K562 (cell line): ENCODE results near the gene CRABP2. TPM values are rescaled to one million over a fixed set of nuclear protein-coding genes. Genes with fewer than 3 reads are reported as not detected.

Experiments used
- ARID1B ChIP-seq: fragments of 450-650 bp; IDR thresholded peaks from 2 replicates; pipeline ENCODE4 v1.6.1; 2016; ENCODE audit warnings: antibody characterized with exemption, mild to moderate bottlenecking, inconsistent platforms
- ATF2 ChIP-seq: sonication (generic); formaldehyde crosslinking; IDR thresholded peaks from 2 replicates; pipeline ENCODE4 v1.8.1; 2022; ENCODE audit warnings: missing genetic modification reagents
- CREM ChIP-seq: IDR thresholded peaks from 2 replicates; pipeline ENCODE4 v1.6.1; 2014; ENCODE audit warnings: antibody characterized with exemption, low read depth
- FOXA3 ChIP-seq, 2 experiments: fragments of 450-650 bp in 1 of 2; sonication (generic) in 1 of 2; formaldehyde crosslinking; IDR thresholded peaks in 1 of 2; conservative IDR thresholded peaks in 1 of 2; 2 replicates each; pipeline versions ENCODE4 v1.4.0 to v1.8.0; 2020 to 2022; ENCODE audit warnings: mild to moderate bottlenecking in 2 of 2, missing genetic modification reagents in 1 of 2
- FOXJ3 ChIP-seq: sonication (generic); formaldehyde crosslinking; IDR thresholded peaks from 2 replicates; pipeline ENCODE4 v1.4.0; 2020; ENCODE audit warnings: mild to moderate bottlenecking, missing genetic modification reagents
- GATA2 ChIP-seq: sonication (generic); formaldehyde crosslinking; IDR thresholded peaks from 2 replicates; pipeline ENCODE4 v1.4.0; 2020; ENCODE audit warnings: mild to moderate bottlenecking, missing genetic modification reagents
- IFI16 ChIP-seq: fragments of 250-450 bp; sonication (Bioruptor Pico); IDR thresholded peaks from 2 replicates; pipeline ENCODE4 v2.1.2; 2022; ENCODE audit warnings: mild to moderate bottlenecking, inconsistent platforms
- MBD1 ChIP-seq: fragments of 250-450 bp; sonication (Bioruptor Pico); IDR thresholded peaks from 2 replicates; pipeline ENCODE4 v1.8.0; 2022; ENCODE audit warnings: inconsistent platforms
- NCOA2 ChIP-seq, 2 experiments: fragments of 450-650 bp; IDR thresholded peaks; 2 replicates each; pipeline ENCODE4 v1.6.1; 2018; ENCODE audit warnings: mild to moderate bottlenecking in 2 of 2, moderate library complexity in 1 of 2; ENCODE audit not compliant: partially characterized antibody in 2 of 2
- PHB2 ChIP-seq: fragments of 450-650 bp; IDR thresholded peaks from 2 replicates; pipeline ENCODE4 v1.6.1; 2017; ENCODE audit warnings: low read depth
- PPARD ChIP-seq: fragments of 250-450 bp; sonication (Bioruptor Pico); IDR thresholded peaks from 2 replicates; pipeline ENCODE4 v1.8.0; 2022; ENCODE audit warnings: inconsistent platforms, mild to moderate bottlenecking, moderate library complexity
- PTBP1 ChIP-seq: fragments of 200-400 bp; formaldehyde crosslinking; IDR thresholded peaks from 2 replicates; pipeline ENCODE4 v1.6.1; 2017; ENCODE audit warnings: low read depth, low read length
- RBM34 ChIP-seq: fragments of 200-400 bp; formaldehyde crosslinking; IDR thresholded peaks from 2 replicates; pipeline ENCODE4 v1.6.1; 2018; ENCODE audit warnings: low read length, borderline replicate concordance; ENCODE audit not compliant: insufficient read depth
- REST ChIP-seq, 2 experiments: fragments of 450-650 bp; formaldehyde crosslinking in 1 of 2; IDR thresholded peaks; 2 replicates each; pipeline versions ENCODE4 v1.4.0 to v1.6.1; 2014 to 2020; ENCODE audit warnings: mild to moderate bottlenecking in 2 of 2, borderline replicate concordance in 1 of 2, low read depth in 1 of 2
- SRSF9 ChIP-seq: fragments of 200-400 bp; formaldehyde crosslinking; IDR thresholded peaks from 2 replicates; pipeline ENCODE4 v1.6.1; 2017; ENCODE audit warnings: low read depth, low read length, borderline replicate concordance
- TCFL5 ChIP-seq: fragments of 250-450 bp; sonication (Bioruptor Pico); conservative IDR thresholded peaks from 2 replicates; pipeline ENCODE4 v1.6.1; 2021; ENCODE audit warnings: mild to moderate bottlenecking, moderate library complexity, matching md5 sums
- ZNF764 ChIP-seq: fragments of 250-450 bp; sonication (Bioruptor Pico); IDR thresholded peaks from 2 replicates; pipeline ENCODE4 v1.4.0; 2020; ENCODE audit warnings: low read depth, mild to moderate bottlenecking, moderate library complexity
- polyA plus RNA-seq, 8 experiments: library from polyadenylated mRNA; depleted of rRNA in 4 of 8; stranded (reverse) in 5 of 8; unstranded in 3 of 8; fragments of >200 nt; fragmentation: Nextera tagmentation in 2 of 8; fragmentation: Illumina TruSeq in 1 of 8; extraction: Ambion mirVana in 2 of 8; extraction: Trizol in 1 of 8; gene quantifications; 2 replicates each; pipeline versions ENCODE4 v1.2.1 to v1.2.3, GENCODE V29; 2011 to 2014; ENCODE audit warnings: inconsistent platforms in 1 of 8, missing spikeins in 1 of 8
- total RNA-seq, 7 experiments: library from RNA; depleted of rRNA in 6 of 7; stranded (reverse); fragments of >200 nt in 6 of 7; fragmentation: Illumina TruSeq in 2 of 7; extraction: Trizol in 2 of 7; gene quantifications; 2 replicates each; pipeline versions ENCODE4 v1.2.1 to v1.2.3, GENCODE V29; 2011 to 2021; ENCODE audit warnings: low replicate concordance in 1 of 7

Gene CRABP2
- total and polyA plus RNA-seq, 9 of the 15 experiments (the other 6 are each of a cell fraction or from before 2014, with no cell fraction given), result 0.30 to 2.5 (median 0.82) TPM

DNA sequence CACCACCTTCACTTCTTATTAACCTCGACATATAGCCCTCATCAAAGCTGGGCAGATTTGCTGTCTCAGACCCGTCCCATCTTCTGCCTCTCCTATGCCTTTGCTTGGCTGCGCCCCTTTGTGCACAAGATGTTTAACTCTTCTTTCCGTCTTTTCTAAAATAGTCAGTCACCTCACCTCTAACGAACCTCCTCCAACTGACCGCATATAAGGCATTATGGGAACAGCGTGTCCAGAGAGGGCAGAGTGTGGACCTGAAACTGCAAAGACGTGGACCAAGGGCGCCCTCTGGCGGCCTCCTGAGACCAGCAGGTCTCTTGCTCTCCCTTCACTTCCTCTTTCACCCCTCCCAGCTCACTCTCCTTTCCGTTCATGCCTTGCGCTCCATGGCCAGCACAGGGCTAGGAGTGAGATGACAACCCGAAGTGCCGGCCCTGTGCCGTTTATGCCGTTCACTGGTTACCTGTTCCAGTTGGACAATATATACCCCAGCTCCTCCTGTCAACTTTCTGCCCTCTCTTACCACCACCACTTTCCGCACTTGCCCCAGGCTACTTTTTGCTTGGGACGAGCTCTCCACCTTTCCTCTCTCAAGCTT lies 20.4 kb upstream of the CRABP2 start (continued):
- TF ChIP-seq NCOA2 (IDR thresholded peaks at IDR 0.05; ENCODE audit: partially characterized antibody in 2 of 2) (no peak), PTBP1 (no peak), REST (IDR thresholded peaks at IDR 0.05; ENCODE audit: borderline replicate concordance) (peak; percentile 94), REST (CRISPR knock-in tag; IDR thresholded peaks at IDR 0.05; ENCODE audit: low read depth) (no peak), CREM (peak; percentile 58), MBD1 (CRISPR knock-in tag) (no peak), PHB2 (no peak), ARID1B (peak; percentile 45), PPARD (CRISPR knock-in tag) (no peak), TCFL5 (CRISPR knock-in tag) (no peak), FOXA3 (CRISPR knock-in tag; conservative IDR thresholded peaks at IDR 0.05 in 1 of 2, IDR thresholded peaks at IDR 0.05 in 1 of 2) (0 out of 4 replicates have a peak, but pooled peaks of 1 of the 2 experiments have one; percentile 51), ATF2 (no peak), FOXJ3 (CRISPR knock-in tag) (no peak), SRSF9 (no peak), IFI16 (CRISPR knock-in tag) (no peak), RBM34 (no peak), ZNF764 (CRISPR knock-in tag) (no peak), GATA2 (no peak)
